ENCODE data around the gene AUTS2.

Gene AUTS2

GRCh38 chr7:70317356-70317755, 719.1 kb downstream of the AUTS2 start:
- DNase-seq (no peak), ATAC-seq (no peak)
- H3K4me1 Mint-ChIP-seq = peaks cover 27% of the 10 kb centered on the region
- H3K4me3 Mint-ChIP-seq = no peak overlapping the region
- peaks cover 8% of the 10 kb centered on the region for H3K9me3 Mint-ChIP-seq
- no peaks in the 10 kb centered on the region for H3K36me3 Mint-ChIP-seq (ENCODE audit: low read depth)
- no peaks in the 10 kb centered on the region for H3K27me3 Mint-ChIP-seq
- H3K27ac Mint-ChIP-seq = no peak overlapping the region

GRCh38 chr7:70318511-70318910, 720.2 kb downstream of the AUTS2 start:
- Mint-ChIP-seq H3K4me1 (peaks cover 22% of the 10 kb centered on the region), H3K4me3 (no peak overlapping the region), H3K9me3 (peaks cover 8% of the 10 kb centered on the region), H3K36me3 (ENCODE audit: low read depth) (no peaks in the 10 kb centered on the region), H3K27ac (no peak overlapping the region), H3K27me3 (no peaks in the 10 kb centered on the region)
- ATAC-seq = peak; percentile 58
- DNase-seq = no peak

GRCh38 chr7:70319057-70319456, 720.8 kb downstream of the AUTS2 start:
- Mint-ChIP-seq H3K9me3 (peaks cover 8% of the 10 kb centered on the region), H3K4me3 (no peak overlapping the region), H3K4me1 (peaks cover 22% of the 10 kb centered on the region), H3K27ac (no peak overlapping the region), H3K27me3 (no peaks in the 10 kb centered on the region), H3K36me3 (ENCODE audit: low read depth) (no peaks in the 10 kb centered on the region)
- DNase-seq = no peak
- no peak for ATAC-seq

- no peak for ATAC-seq
- Mint-ChIP-seq H3K9me3 (peaks cover under 1% of the 10 kb centered on the region), H3K36me3 (ENCODE audit: low read depth) (no peaks in the 10 kb centered on the region), H3K27me3 (no peaks in the 10 kb centered on the region), H3K27ac (no peak overlapping the region), H3K4me3 (no peak overlapping the region), H3K4me1 (peaks cover 22% of the 10 kb centered on the region)
- DNase-seq = no peak
Observed at GRCh38 chr7:70321016-70321590, 722.8 kb downstream of the AUTS2 start.

- no peak for DNase-seq
- no peaks in the 10 kb centered on the region for H3K9me3 Mint-ChIP-seq
- no peak for ATAC-seq
- peaks cover 9% of the 10 kb centered on the region for H3K4me1 Mint-ChIP-seq
- no peak overlapping the region for H3K4me3 Mint-ChIP-seq
- no peak overlapping the region for H3K27ac Mint-ChIP-seq
- no peaks in the 10 kb centered on the region for H3K36me3 Mint-ChIP-seq (ENCODE audit: low read depth)
- H3K27me3 Mint-ChIP-seq = no peaks in the 10 kb centered on the region
Observed at GRCh38 chr7:70322856-70323255, 724.6 kb downstream of the AUTS2 start.

- ATAC-seq = no peak
- Mint-ChIP-seq H3K4me3 (no peak overlapping the region), H3K27me3 (no peaks in the 10 kb centered on the region), H3K4me1 (no peaks in the 10 kb centered on the region), H3K27ac (no peak overlapping the region), H3K36me3 (ENCODE audit: low read depth) (no peaks in the 10 kb centered on the region), H3K9me3 (no peaks in the 10 kb centered on the region)
- DNase-seq = no peak
Observed at GRCh38 chr7:70325509-70326101, 727.3 kb downstream of the AUTS2 start.

GRCh38 chr7:70334295-70334694, 736.0 kb downstream of the AUTS2 start:
- no peak overlapping the region for H3K4me3 Mint-ChIP-seq
- no peak overlapping the region for H3K27ac Mint-ChIP-seq

GRCh38 chr7:70334871-70335270, 736.6 kb downstream of the AUTS2 start:
- DNase-seq = no peak
- H3K4me1 Mint-ChIP-seq = peaks cover 10% of the 10 kb centered on the region
- peaks cover 2% of the 10 kb centered on the region for H3K27me3 Mint-ChIP-seq
- H3K27ac Mint-ChIP-seq = no peak overlapping the region
- no peaks in the 10 kb centered on the region for H3K9me3 Mint-ChIP-seq
- H3K36me3 Mint-ChIP-seq (ENCODE audit: low read depth) = no peaks in the 10 kb centered on the region
- peak; percentile 46 for ATAC-seq
- no peak overlapping the region for H3K4me3 Mint-ChIP-seq

More at GRCh38 chr7:70334295-70334694, 736.0 kb downstream of the AUTS2 start:
- DNase-seq (no peak), ATAC-seq (no peak)
- Mint-ChIP-seq H3K36me3 (ENCODE audit: low read depth) (no peaks in the 10 kb centered on the region), H3K9me3 (no peaks in the 10 kb centered on the region), H3K4me1 (peaks cover 10% of the 10 kb centered on the region), H3K27me3 (peaks cover 2% of the 10 kb centered on the region)

GRCh38 chr7:70336536-70336935, 738.3 kb downstream of the AUTS2 start:
- Mint-ChIP-seq H3K27me3 (peaks cover 2% of the 10 kb centered on the region), H3K9me3 (no peaks in the 10 kb centered on the region), H3K27ac (no peak overlapping the region), H3K4me3 (no peak overlapping the region), H3K36me3 (ENCODE audit: low read depth) (no peaks in the 10 kb centered on the region), H3K4me1 (peaks cover 10% of the 10 kb centered on the region)
- no peak for DNase-seq
- ATAC-seq = no peak

- no peaks in the 10 kb centered on the region for H3K36me3 Mint-ChIP-seq (ENCODE audit: low read depth)
- peaks cover 10% of the 10 kb centered on the region for H3K4me1 Mint-ChIP-seq
- no peak overlapping the region for H3K27ac Mint-ChIP-seq
- no peaks in the 10 kb centered on the region for H3K9me3 Mint-ChIP-seq
- H3K27me3 Mint-ChIP-seq = no peaks in the 10 kb centered on the region
- DNase-seq (no peak), ATAC-seq (no peak)
- no peak overlapping the region for H3K4me3 Mint-ChIP-seq
Observed at GRCh38 chr7:70338015-70338414, 739.7 kb downstream of the AUTS2 start.

- Mint-ChIP-seq H3K9me3 (no peaks in the 10 kb centered on the region), H3K36me3 (ENCODE audit: low read depth) (no peaks in the 10 kb centered on the region), H3K4me1 (peaks cover 4% of the 10 kb centered on the region), H3K27ac (no peak overlapping the region), H3K4me3 (no peak overlapping the region), H3K27me3 (no peaks in the 10 kb centered on the region)
- ATAC-seq (no peak), DNase-seq (no peak)
Observed at GRCh38 chr7:70340236-70340635, 742.0 kb downstream of the AUTS2 start.

- Mint-ChIP-seq H3K9me3 (no peaks in the 10 kb centered on the region), H3K4me1 (no peaks in the 10 kb centered on the region), H3K4me3 (no peak overlapping the region)
Observed at GRCh38 chr7:70341446-70341845, 743.2 kb downstream of the AUTS2 start.

GRCh38 chr7:70343519-70343918, 745.2 kb downstream of the AUTS2 start:
- no peaks in the 10 kb centered on the region for H3K9me3 Mint-ChIP-seq
- H3K36me3 Mint-ChIP-seq (ENCODE audit: low read depth) = no peaks in the 10 kb centered on the region
- H3K27ac Mint-ChIP-seq = no peak overlapping the region
- H3K27me3 Mint-ChIP-seq = no peaks in the 10 kb centered on the region
- no peaks in the 10 kb centered on the region for H3K4me1 Mint-ChIP-seq
- DNase-seq = no peak
- no peak overlapping the region for H3K4me3 Mint-ChIP-seq
- no peak for ATAC-seq

More at GRCh38 chr7:70341446-70341845, 743.2 kb downstream of the AUTS2 start:
- no peak for DNase-seq
- H3K27me3 Mint-ChIP-seq = no peaks in the 10 kb centered on the region
- ATAC-seq = no peak
- no peaks in the 10 kb centered on the region for H3K36me3 Mint-ChIP-seq (ENCODE audit: low read depth)
- no peak overlapping the region for H3K27ac Mint-ChIP-seq

- Mint-ChIP-seq H3K36me3 (ENCODE audit: low read depth) (no peaks in the 10 kb centered on the region), H3K9me3 (no peaks in the 10 kb centered on the region), H3K4me1 (no peaks in the 10 kb centered on the region), H3K27ac (no peak overlapping the region), H3K27me3 (no peaks in the 10 kb centered on the region), H3K4me3 (no peak overlapping the region)
- ATAC-seq = no peak
- no peak for DNase-seq
Observed at GRCh38 chr7:70344726-70345125, 746.5 kb downstream of the AUTS2 start.

GRCh38 chr7:70346844-70347462, 748.7 kb downstream of the AUTS2 start:
- Mint-ChIP-seq H3K4me1 (no peaks in the 10 kb centered on the region), H3K4me3 (no peak overlapping the region), H3K36me3 (ENCODE audit: low read depth) (no peaks in the 10 kb centered on the region), H3K27ac (no peak overlapping the region), H3K9me3 (peaks cover 4% of the 10 kb centered on the region), H3K27me3 (no peaks in the 10 kb centered on the region)
- ATAC-seq (no peak), DNase-seq (no peak)
